Gastrocnemius medialis (tissue), 4 donors: ENCODE data around the gene ERRFI1.
"Not testable (repeated sequence)": the region's sequence is repeated elsewhere in the genome, so short reads cannot be mapped to it uniquely, and the experiment has no call there.

ENCODE experiments used
- CTCF ChIP-seq, 5 experiments: fragments of 450-650 bp in 3 of 5; fragments of 200-600 bp in 2 of 5; sonication (generic) in 2 of 5; IDR thresholded peaks in 4 of 5; conservative IDR thresholded peaks in 1 of 5; 1 replicate in 4 of 5; 2 replicates in 1 of 5; pipeline ENCODE4 v1.5.1; 2016 to 2019; ENCODE audit warnings: antibody characterized with exemption in 5 of 5, mild to moderate bottlenecking in 3 of 5, moderate library complexity in 3 of 5
- POLR2A ChIP-seq, 2 donors: fragments of 450-650 bp; IDR thresholded peaks; one replicate each; pipeline ENCODE4 v1.6.1; 2017; ENCODE audit warnings: antibody characterized with exemption in 2 of 2, mild to moderate bottlenecking in 2 of 2, moderate library complexity in 2 of 2

- not testable (repeated sequence) for TF ChIP-seq POLR2A (IDR thresholded peaks at IDR 0.05); CTCF (IDR thresholded peaks at IDR 0.05 in 4 of 5, conservative IDR thresholded peaks at IDR 0.05 in 1 of 5)
Measured at GRCh38 chr1:8057779-8058178, 31.7 kb upstream of the ERRFI1 start.
